ENCODE results near the gene ANGEL2.

The ANGEL2 gene

DNA sequence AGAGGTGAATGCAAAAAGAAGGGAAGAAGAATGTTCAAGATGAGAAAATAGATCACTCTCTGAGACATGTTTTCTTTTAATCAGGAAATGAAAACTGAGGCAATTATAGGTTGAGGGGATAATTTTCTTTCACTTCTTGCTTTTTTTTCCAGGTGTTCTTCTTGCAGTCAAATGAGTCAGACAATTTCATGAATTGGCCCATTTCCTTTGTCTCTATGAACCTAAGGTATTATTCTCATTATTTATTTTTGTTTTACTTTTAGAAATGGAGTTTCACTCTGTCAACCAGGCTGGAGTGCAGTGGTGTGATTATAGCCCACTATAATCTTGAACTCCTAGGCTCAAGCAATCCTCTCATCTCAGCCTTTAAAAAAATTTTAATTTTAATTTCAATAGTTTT is 68.8 kb downstream of the ANGEL2 start:
- POLR2A ChIA-PET: no interaction called here
- CTCF ChIA-PET: interaction anchor here (0.6 kb wide), 1 partner anchor 69 kb away, joined by 3 read pairs; no protein-coding TSS in a partner anchor

DNA sequence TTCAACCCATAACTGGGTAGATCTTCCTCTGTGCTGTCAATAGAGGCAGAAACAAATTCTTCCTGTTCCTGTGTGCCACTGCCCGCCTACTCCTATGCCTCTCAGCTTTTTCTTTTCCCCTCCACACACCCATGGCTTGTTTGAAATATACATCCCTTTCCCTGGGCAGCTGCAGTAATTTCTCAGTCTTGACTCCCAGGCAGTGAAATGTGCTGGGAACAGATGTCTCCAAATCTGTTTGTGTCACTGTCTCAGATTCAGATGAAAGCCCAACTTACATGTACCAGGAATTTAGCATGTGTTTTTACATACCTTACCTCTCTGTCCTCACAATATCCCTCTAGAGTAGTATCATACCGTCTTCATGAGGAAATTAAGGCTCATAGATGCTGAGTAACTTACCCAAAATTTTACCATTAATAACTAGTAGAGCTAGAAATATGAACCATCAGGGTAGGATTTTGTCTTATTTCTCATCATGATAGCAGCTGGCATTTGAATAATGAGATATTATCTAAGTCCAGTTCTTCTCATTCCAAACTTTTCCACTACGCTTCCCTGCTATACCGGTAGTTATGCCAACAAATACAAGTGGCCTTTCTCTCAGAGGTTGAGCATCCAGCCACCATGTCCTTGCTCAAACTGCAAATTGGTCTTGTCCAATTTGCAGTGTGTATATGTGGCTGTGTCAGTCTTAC is 70.1 kb downstream of the ANGEL2 start:
- Histone ChIP-seq H3K36me3 (ENCODE audit: control insufficient read depth in 4 of 4, insufficient read depth in 4 of 4, low read length in 3 of 4) (no peaks in the 10 kb centered on the region), H3K27ac (ENCODE audit: insufficient read depth in 1 of 2, low read depth in 1 of 2, low read length in 2 of 2, poor library complexity in 1 of 2, severe bottlenecking in 2 of 2) (no peak overlapping the region), H3K27me3 (replicated peaks in 2 of 5; ENCODE audit: control insufficient read depth in 4 of 5, insufficient read depth in 5 of 5, low read length in 4 of 5) (peaks cover 0 to 18% (median 2%) of the 10 kb centered on the region in 5 experiments), H3K4me3 (ENCODE audit: control insufficient read depth in 1 of 7, extremely low read depth in 1 of 7, insufficient read depth in 4 of 7, low read depth in 2 of 7, low read length in 6 of 7) (no peak overlapping the region), H3K9me3 (ENCODE audit: control extremely low read depth in 1 of 5, control insufficient read depth in 4 of 5, insufficient read depth in 2 of 5, low read depth in 1 of 5, low read length in 4 of 5) (peaks cover 0 to 8% (median 0%) of the 10 kb centered on the region in 5 experiments), H3K4me1 (ENCODE audit: control extremely low read depth in 1 of 4, control insufficient read depth in 4 of 4, insufficient read depth in 4 of 4, low read length in 3 of 4) (peaks cover 0 to 8% (median 7%) of the 10 kb centered on the region in 4 experiments)
- WGBS (ENCODE audit: insufficient coverage): 100% methylated on average over 1 of the region's 4 CpGs
- POLR2A ChIA-PET: no interaction called here
- CTCF ChIA-PET: no interaction called here
- no peak for DNase-seq

More for the DNA sequence above, 68.8 kb downstream of the ANGEL2 start:
- peaks cover 0 to 18% (median 17%) of the 10 kb centered on the region in 4 experiments for H3K4me1 ChIP-seq (ENCODE audit: control extremely low read depth in 1 of 4, control insufficient read depth in 4 of 4, insufficient read depth in 4 of 4, low read length in 3 of 4)
- peaks cover 0 to 2% (median 0%) of the 10 kb centered on the region in 5 experiments for H3K9me3 ChIP-seq (ENCODE audit: control extremely low read depth in 1 of 5, control insufficient read depth in 4 of 5, insufficient read depth in 2 of 5, low read depth in 1 of 5, low read length in 4 of 5)
- H3K27ac ChIP-seq (ENCODE audit: insufficient read depth in 1 of 2, low read depth in 1 of 2, low read length in 2 of 2, poor library complexity in 1 of 2, severe bottlenecking in 2 of 2): no peak overlapping the region
- no peak for DNase-seq
- no peaks in the 10 kb centered on the region for H3K36me3 ChIP-seq (ENCODE audit: control insufficient read depth in 4 of 4, insufficient read depth in 4 of 4, low read length in 3 of 4)
- H3K27me3 ChIP-seq (replicated peaks in 2 of 5; ENCODE audit: control insufficient read depth in 4 of 5, insufficient read depth in 5 of 5, low read length in 4 of 5): peaks cover 0 to 30% (median 7%) of the 10 kb centered on the region in 5 experiments
- no peak overlapping the region for H3K4me3 ChIP-seq (ENCODE audit: control insufficient read depth in 1 of 7, extremely low read depth in 1 of 7, insufficient read depth in 4 of 7, low read depth in 2 of 7, low read length in 6 of 7)

DNA sequence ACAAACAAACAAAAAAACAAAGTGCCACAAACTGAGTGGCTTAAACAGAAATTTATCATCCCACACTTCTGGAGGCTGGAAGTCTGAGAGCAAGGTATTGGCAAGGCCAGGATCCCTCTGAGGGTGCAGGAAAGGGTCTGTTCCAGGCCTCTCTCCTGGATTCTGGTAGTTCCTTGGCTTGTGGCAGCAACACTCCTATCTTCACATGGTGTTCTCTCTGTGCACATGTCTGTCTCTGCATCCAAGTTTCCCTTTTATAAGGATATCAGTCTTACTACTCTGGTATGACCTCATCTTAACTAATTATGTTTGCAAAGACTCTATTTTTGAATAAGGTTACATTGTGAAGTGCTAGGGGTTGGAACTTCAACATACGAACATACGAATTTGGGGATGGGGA is 70.6 kb downstream of the ANGEL2 start:
- Histone ChIP-seq H3K36me3 (ENCODE audit: control insufficient read depth in 4 of 4, insufficient read depth in 4 of 4, low read length in 3 of 4) (no peaks in the 10 kb centered on the region), H3K27ac (ENCODE audit: insufficient read depth in 1 of 2, low read depth in 1 of 2, low read length in 2 of 2, poor library complexity in 1 of 2, severe bottlenecking in 2 of 2) (no peak overlapping the region), H3K9me3 (ENCODE audit: control extremely low read depth in 1 of 5, control insufficient read depth in 4 of 5, insufficient read depth in 2 of 5, low read depth in 1 of 5, low read length in 4 of 5) (peaks cover 0 to 10% (median 0%) of the 10 kb centered on the region in 5 experiments), H3K4me3 (ENCODE audit: control insufficient read depth in 1 of 7, extremely low read depth in 1 of 7, insufficient read depth in 4 of 7, low read depth in 2 of 7, low read length in 6 of 7) (no peak overlapping the region), H3K4me1 (ENCODE audit: control extremely low read depth in 1 of 4, control insufficient read depth in 4 of 4, insufficient read depth in 4 of 4, low read length in 3 of 4) (peaks cover 0 to 4% (median 2%) of the 10 kb centered on the region in 4 experiments), H3K27me3 (replicated peaks in 2 of 5; ENCODE audit: control insufficient read depth in 4 of 5, insufficient read depth in 5 of 5, low read length in 4 of 5) (peaks cover 0 to 15% (median 2%) of the 10 kb centered on the region in 5 experiments)
- 94% methylated on average over 2 of the region's 2 CpGs for WGBS (ENCODE audit: insufficient coverage)
- DNase-seq: no peak
- CTCF ChIA-PET: no interaction called here
- POLR2A ChIA-PET: no interaction called here

DNA sequence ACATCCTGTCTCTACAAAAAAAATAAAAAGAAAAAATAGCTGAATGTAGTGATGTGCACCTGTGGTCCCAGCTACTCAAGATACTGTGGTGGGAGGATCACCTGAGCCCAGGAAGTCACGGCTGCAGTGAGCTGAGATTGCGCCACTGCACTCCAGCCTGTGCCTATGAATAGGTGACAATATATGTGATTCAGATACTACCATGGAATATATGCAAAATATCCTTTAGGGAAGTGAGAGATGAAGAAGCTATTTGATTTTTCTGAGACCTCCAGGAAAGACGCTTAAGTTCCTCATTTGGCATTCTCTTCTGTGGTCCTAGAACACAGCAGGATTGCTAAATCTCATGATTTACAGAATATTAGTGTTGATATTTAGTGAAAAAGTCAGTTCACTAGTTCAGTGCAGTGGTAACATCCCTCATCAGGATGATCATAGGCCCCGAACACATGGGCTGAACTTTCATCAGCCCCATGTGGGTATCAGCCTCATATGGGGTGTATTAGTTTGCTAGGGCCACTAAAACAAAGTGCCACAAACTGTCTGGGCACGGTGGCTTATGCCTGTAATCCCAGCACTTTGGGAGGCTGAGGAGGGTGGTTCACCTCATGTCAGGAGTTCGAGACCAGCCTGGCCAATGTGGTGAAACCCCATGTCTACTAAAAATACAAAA is 71.3 kb downstream of the ANGEL2 start:
- POLR2A ChIA-PET: no interaction called here
- Histone ChIP-seq H3K27ac (ENCODE audit: insufficient read depth in 1 of 2, low read depth in 1 of 2, low read length in 2 of 2, poor library complexity in 1 of 2, severe bottlenecking in 2 of 2) (no peak overlapping the region), H3K27me3 (replicated peaks in 2 of 5; ENCODE audit: control insufficient read depth in 4 of 5, insufficient read depth in 5 of 5, low read length in 4 of 5) (peaks cover 0 to 8% (median 0%) of the 10 kb centered on the region in 5 experiments), H3K9me3 (ENCODE audit: control extremely low read depth in 1 of 5, control insufficient read depth in 4 of 5, insufficient read depth in 2 of 5, low read depth in 1 of 5, low read length in 4 of 5) (peaks cover 0 to 16% (median 0%) of the 10 kb centered on the region in 5 experiments), H3K4me3 (ENCODE audit: control insufficient read depth in 1 of 7, extremely low read depth in 1 of 7, insufficient read depth in 4 of 7, low read depth in 2 of 7, low read length in 6 of 7) (no peak overlapping the region), H3K4me1 (ENCODE audit: control extremely low read depth in 1 of 4, control insufficient read depth in 4 of 4, insufficient read depth in 4 of 4, low read length in 3 of 4) (no peaks in the 10 kb centered on the region), H3K36me3 (ENCODE audit: control insufficient read depth in 4 of 4, insufficient read depth in 4 of 4, low read length in 3 of 4) (no peaks in the 10 kb centered on the region)
- CTCF ChIA-PET: interaction anchor here (0.7 kb wide), 1 partner anchor 10 kb away, joined by 3 read pairs; no protein-coding TSS in a partner anchor
- 86% methylated on average over 4 of the region's 6 CpGs for WGBS (ENCODE audit: insufficient coverage)
- no peak for DNase-seq

DNA sequence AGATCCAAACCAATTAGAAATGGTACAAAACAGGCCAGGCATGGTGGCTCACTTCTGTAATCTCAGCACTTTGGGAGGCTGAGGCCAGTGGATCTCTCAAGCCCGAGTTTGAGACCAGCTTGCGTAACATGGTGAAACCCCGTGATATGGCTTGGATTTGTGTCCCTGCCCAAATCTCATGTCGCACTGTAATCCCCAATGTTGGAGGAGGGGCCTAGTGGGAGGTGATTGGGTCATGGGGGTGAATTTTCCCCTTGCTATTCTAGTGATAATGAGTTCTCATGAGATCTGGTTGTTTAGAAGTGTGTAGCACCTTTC is 72.3 kb downstream of the ANGEL2 start:
- Histone ChIP-seq H3K27ac (ENCODE audit: insufficient read depth in 1 of 2, low read depth in 1 of 2, low read length in 2 of 2, poor library complexity in 1 of 2, severe bottlenecking in 2 of 2) (no peak overlapping the region), H3K4me3 (ENCODE audit: control insufficient read depth in 1 of 7, extremely low read depth in 1 of 7, insufficient read depth in 4 of 7, low read depth in 2 of 7, low read length in 6 of 7) (no peak overlapping the region), H3K36me3 (ENCODE audit: control insufficient read depth in 4 of 4, insufficient read depth in 4 of 4, low read length in 3 of 4) (no peaks in the 10 kb centered on the region), H3K4me1 (ENCODE audit: control extremely low read depth in 1 of 4, control insufficient read depth in 4 of 4, insufficient read depth in 4 of 4, low read length in 3 of 4) (no peaks in the 10 kb centered on the region), H3K27me3 (replicated peaks in 2 of 5; ENCODE audit: control insufficient read depth in 4 of 5, insufficient read depth in 5 of 5, low read length in 4 of 5) (peaks cover 0 to 2% (median 0%) of the 10 kb centered on the region in 5 experiments), H3K9me3 (ENCODE audit: control extremely low read depth in 1 of 5, control insufficient read depth in 4 of 5, insufficient read depth in 2 of 5, low read depth in 1 of 5, low read length in 4 of 5) (peaks cover 0 to 15% (median 0%) of the 10 kb centered on the region in 5 experiments)
- ChIA-PET CTCF (no interaction called here), POLR2A (no interaction called here)
- 97% methylated on average over 4 of the region's 4 CpGs for WGBS (ENCODE audit: insufficient coverage)
- DNase-seq: no peak

DNA sequence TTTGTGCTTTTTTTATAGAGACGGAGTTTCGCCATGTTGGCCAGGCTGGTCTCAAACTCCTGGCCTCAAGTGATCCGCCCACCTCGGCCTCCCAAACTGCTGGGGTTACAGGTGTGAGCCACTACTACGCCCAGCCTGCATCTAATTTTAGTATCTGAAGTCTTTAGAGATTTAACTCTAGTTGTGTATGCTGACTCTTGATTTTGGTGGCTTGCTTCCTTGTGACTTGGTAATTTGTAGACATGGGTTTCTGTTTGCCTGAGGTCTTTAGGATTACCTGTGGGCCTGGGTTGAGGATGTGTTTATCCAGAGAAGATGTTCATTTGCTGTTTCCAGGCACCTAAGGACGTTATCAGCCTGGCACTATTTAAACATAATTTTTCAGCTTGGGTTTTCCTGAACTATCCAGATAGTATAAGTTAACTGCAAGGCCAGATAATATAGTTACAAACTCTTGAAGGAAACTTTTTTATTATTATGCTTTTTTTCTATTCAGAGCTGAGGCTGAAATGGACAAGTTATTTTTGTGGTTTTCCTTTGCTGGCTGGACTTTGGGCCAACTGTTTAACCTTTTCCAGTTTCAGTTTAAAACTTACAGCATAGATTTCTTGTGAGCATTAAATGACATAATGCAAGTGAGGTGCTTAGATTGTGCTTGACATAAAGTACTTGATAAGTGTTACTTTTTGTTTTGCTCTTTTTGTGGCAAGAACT is 72.8 kb downstream of the ANGEL2 start:
- ChIA-PET CTCF (no interaction called here), POLR2A (no interaction called here)
- H3K4me1 ChIP-seq (ENCODE audit: control extremely low read depth in 1 of 4, control insufficient read depth in 4 of 4, insufficient read depth in 4 of 4, low read length in 3 of 4): no peaks in the 10 kb centered on the region
- H3K27me3 ChIP-seq (replicated peaks in 2 of 5; ENCODE audit: control insufficient read depth in 4 of 5, insufficient read depth in 5 of 5, low read length in 4 of 5): no peaks in the 10 kb centered on the region
- no peak overlapping the region for H3K4me3 ChIP-seq (ENCODE audit: control insufficient read depth in 1 of 7, extremely low read depth in 1 of 7, insufficient read depth in 4 of 7, low read depth in 2 of 7, low read length in 6 of 7)
- peaks cover 0 to 13% (median 0%) of the 10 kb centered on the region in 5 experiments for H3K9me3 ChIP-seq (ENCODE audit: control extremely low read depth in 1 of 5, control insufficient read depth in 4 of 5, insufficient read depth in 2 of 5, low read depth in 1 of 5, low read length in 4 of 5)
- 100% methylated on average over 4 of the region's 6 CpGs for WGBS (ENCODE audit: insufficient coverage)
- H3K27ac ChIP-seq (ENCODE audit: insufficient read depth in 1 of 2, low read depth in 1 of 2, low read length in 2 of 2, poor library complexity in 1 of 2, severe bottlenecking in 2 of 2): no peak overlapping the region
- H3K36me3 ChIP-seq (ENCODE audit: control insufficient read depth in 4 of 4, insufficient read depth in 4 of 4, low read length in 3 of 4): no peaks in the 10 kb centered on the region
- DNase-seq: no peak

Data from common myeloid progenitor, CD34-positive (primary cell).